PC-9 (cell line): ENCODE data around the gene VDAC1. TPM values are rescaled to one million over a fixed set of nuclear protein-coding genes. Genes with fewer than 3 reads are reported as not detected.
A peak's percentile ranks its signal among the peaks of the same experiment; 100 is the strongest.

Experiments
- BruUV-seq: library from RNA; stranded (reverse); fragments of 400-500 nt; replicated peaks from 2 replicates; lab custom pipeline; 2021; lab: Mats Ljungman, UMichigan
- CTCF ChIA-PET: fragments of 300-600 bp; sonication (Branson Sonifier 250); formaldehyde crosslinking; loops from one replicate; lab custom pipeline; 2022; ENCODE audit warnings: antibody characterized with exemption; lab: Charles Lee
- POLR2A ChIA-PET: fragments of 300-600 bp; sonication (Branson Sonifier 250); formaldehyde crosslinking; loops from one replicate; lab custom pipeline; 2022; ENCODE audit warnings: antibody characterized with exemption; ENCODE audit not compliant: unreplicated experiment; lab: Charles Lee
- DNase-seq, 2 experiments: peaks; one replicate each; pipeline versions ENCODE4 v3.0.0 to v3.0.0-alpha.2; 2015 to 2022; ENCODE audit warnings: mixed read lengths in 1 of 2
- H2AFZ ChIP-seq: fragments of 200-600 bp; sonication (generic); 2 replicates; pipeline ENCODE4 v1.8.1; 2017; ENCODE audit warnings: antibody characterized with exemption
- H3F3A ChIP-seq: fragments of 200-600 bp; sonication (generic); 2 replicates; pipeline ENCODE4 v1.8.1; 2017; ENCODE audit warnings: antibody characterized with exemption, mild to moderate bottlenecking, low read depth; ENCODE audit not compliant: insufficient read depth
- H3K27ac ChIP-seq: fragments of 200-600 bp; sonication (generic); 2 replicates; pipeline ENCODE4 v1.6.1; 2016; ENCODE audit warnings: mixed run types
- H3K27me3 ChIP-seq: fragments of 200-600 bp; sonication (generic); 2 replicates; pipeline ENCODE4 v1.6.1; 2016; ENCODE audit warnings: low read depth, mixed run types; ENCODE audit not compliant: insufficient read depth
- H3K36me3 ChIP-seq: fragments of 200-600 bp; sonication (generic); 2 replicates; pipeline ENCODE4 v1.6.1; 2016; ENCODE audit warnings: low read depth, mixed run types
- H3K4me1 ChIP-seq: fragments of 200-600 bp; sonication (generic); replicated peaks from 2 replicates; pipeline ENCODE4 v1.6.1; 2016; ENCODE audit warnings: mixed run types; ENCODE audit not compliant: insufficient read depth
- H3K4me2 ChIP-seq: fragments of 200-600 bp; sonication (generic); 2 replicates; pipeline ENCODE4 v1.6.1; 2017; ENCODE audit warnings: mixed run types
- H3K4me3 ChIP-seq: fragments of 200-600 bp; sonication (generic); 2 replicates; pipeline ENCODE4 v1.6.1; 2016; ENCODE audit warnings: mixed run types
- H3K79me2 ChIP-seq: fragments of 200-600 bp; sonication (generic); 2 replicates; pipeline ENCODE4 v1.6.1; 2017; ENCODE audit warnings: low read depth, mixed run types
- H3K9me2 ChIP-seq: fragments of 200-600 bp; sonication (generic); 2 replicates; pipeline ENCODE4 v1.8.1; 2017; ENCODE audit warnings: mild to moderate bottlenecking; ENCODE audit not compliant: insufficient read depth
- H3K9me3 ChIP-seq: fragments of 200-600 bp; sonication (generic); 2 replicates; pipeline ENCODE4 v1.8.1; 2016; ENCODE audit warnings: low read depth; ENCODE audit not compliant: insufficient read depth
- H4K20me1 ChIP-seq: fragments of 200-600 bp; sonication (generic); 2 replicates; pipeline ENCODE4 v1.8.1; 2017; ENCODE audit not compliant: insufficient read depth
- EZH2 ChIP-seq: fragments of 200-600 bp; sonication (generic); IDR thresholded peaks from 2 replicates; pipeline ENCODE4 v1.8.0; 2017; ENCODE audit warnings: antibody characterized with exemption, low read depth
- intact Hi-C: fragments of 100-400 bp; cut with micrococcal nuclease; formaldehyde crosslinking; loops from one replicate; pipeline ENCODE4 v1.10.0; 2022; ENCODE audit not compliant: unreplicated experiment
- total RNA-seq: library from RNA; stranded (reverse); gene quantifications from 2 replicates; pipeline ENCODE4 v1.2.3, GENCODE V29; 2021
- TF ChIP-seq, protein P1 (sequence below): fragments of 200-600 bp; sonication (generic); conservative IDR thresholded peaks from 2 replicates; pipeline ENCODE4 v1.6.1; 2017; ENCODE audit warnings: mixed run types, antibody characterized with exemption, mild to moderate bottlenecking, moderate library complexity

The VDAC1 gene
- total RNA-seq, 1 experiment from 2014 or later, result 228 TPM

DNA sequence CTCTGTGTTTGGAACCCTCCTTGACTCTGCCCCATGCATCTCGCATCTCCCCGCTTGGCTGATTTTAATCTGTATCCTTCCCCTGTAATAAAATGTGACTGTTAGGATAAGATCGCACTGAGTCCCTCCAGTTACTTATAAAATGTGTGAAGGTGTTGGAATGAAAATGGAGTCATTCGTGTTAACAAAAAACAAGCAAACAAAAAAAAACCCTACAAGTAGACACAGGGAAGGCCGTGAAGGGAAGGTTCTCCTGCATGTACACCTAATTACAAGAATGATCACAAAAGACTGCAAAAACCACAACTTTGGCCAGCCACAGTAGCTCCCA is 14.2 kb upstream of the VDAC1 start:
- intact Hi-C loops, result no loop called here
- Histone ChIP-seq H3K4me1 (peaks cover 74% of the 10 kb centered on the region), H3K9me3 (no peaks in the 10 kb centered on the region), H3K36me3 (no peaks in the 10 kb centered on the region), H4K20me1 (no peaks in the 10 kb centered on the region), H3K79me2 (no peaks in the 10 kb centered on the region), H3F3A (peaks cover 71% of the 10 kb centered on the region), H3K27me3 (no peaks in the 10 kb centered on the region), H3K4me2 (peak overlapping the region; percentile 68), H3K4me3 (peak overlapping the region; percentile 32; the same call in 1 of the 2 replicates), H3K27ac (peak overlapping the region; percentile 92), H2AFZ (no peak overlapping the region; the same call in 1 of the 2 replicates), H3K9me2 (no peaks in the 10 kb centered on the region)
- BruUV-seq, result no TSS peak
- no peak for TF ChIP-seq EZH2
- TF ChIP-seq, protein P1, sequence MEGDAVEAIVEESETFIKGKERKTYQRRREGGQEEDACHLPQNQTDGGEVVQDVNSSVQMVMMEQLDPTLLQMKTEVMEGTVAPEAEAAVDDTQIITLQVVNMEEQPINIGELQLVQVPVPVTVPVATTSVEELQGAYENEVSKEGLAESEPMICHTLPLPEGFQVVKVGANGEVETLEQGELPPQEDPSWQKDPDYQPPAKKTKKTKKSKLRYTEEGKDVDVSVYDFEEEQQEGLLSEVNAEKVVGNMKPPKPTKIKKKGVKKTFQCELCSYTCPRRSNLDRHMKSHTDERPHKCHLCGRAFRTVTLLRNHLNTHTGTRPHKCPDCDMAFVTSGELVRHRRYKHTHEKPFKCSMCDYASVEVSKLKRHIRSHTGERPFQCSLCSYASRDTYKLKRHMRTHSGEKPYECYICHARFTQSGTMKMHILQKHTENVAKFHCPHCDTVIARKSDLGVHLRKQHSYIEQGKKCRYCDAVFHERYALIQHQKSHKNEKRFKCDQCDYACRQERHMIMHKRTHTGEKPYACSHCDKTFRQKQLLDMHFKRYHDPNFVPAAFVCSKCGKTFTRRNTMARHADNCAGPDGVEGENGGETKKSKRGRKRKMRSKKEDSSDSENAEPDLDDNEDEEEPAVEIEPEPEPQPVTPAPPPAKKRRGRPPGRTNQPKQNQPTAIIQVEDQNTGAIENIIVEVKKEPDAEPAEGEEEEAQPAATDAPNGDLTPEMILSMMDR, result no peak
- ChIA-PET POLR2A (no interaction called here), CTCF (interaction anchor here (1.5 kb wide), 1 partner anchor 7 kb away, joined by 4 read pairs; no protein-coding TSS in a partner anchor)
- no peak for DNase-seq

- intact Hi-C loops, result no loop called here
- no peak for TF ChIP-seq EZH2
- TF ChIP-seq, protein P1, result no peak; the same call in 1 of the 2 replicates
- H3K9me3 ChIP-seq, result no peaks in the 10 kb centered on the region
- no peaks in the 10 kb centered on the region for H4K20me1 ChIP-seq
- POLR2A ChIA-PET, result interaction anchor here (0.7 kb wide), 1 partner anchor 22 kb away, joined by 4 read pairs; no protein-coding TSS in a partner anchor
- H3K4me1 ChIP-seq, result peaks cover 74% of the 10 kb centered on the region
- H3K79me2 ChIP-seq, result no peaks in the 10 kb centered on the region
- BruUV-seq, result no TSS peak
- peak; percentile 68 to 95 for DNase-seq
- no peaks in the 10 kb centered on the region for H3K27me3 ChIP-seq
- CTCF ChIA-PET, result interaction anchor here (0.7 to 1.5 kb wide), 2 partner anchors 8 to 209 kb away, joined by 3 to 4 read pairs; no protein-coding TSS in a partner anchor
- peak overlapping the region; percentile 32; the same call in 1 of the 2 replicates for H3K4me3 ChIP-seq
- H3K4me2 ChIP-seq, result peak overlapping the region; percentile 68
- no peaks in the 10 kb centered on the region for H3K36me3 ChIP-seq
- no peaks in the 10 kb centered on the region for H3K9me2 ChIP-seq
- peak overlapping the region; percentile 18; the same call in 1 of the 2 replicates for H2AFZ ChIP-seq
- peak overlapping the region; percentile 92 for H3K27ac ChIP-seq
- H3F3A ChIP-seq, result peaks cover 71% of the 10 kb centered on the region
Measured at GRCh38 chr5:134018154-134018985, 13.6 kb upstream of the VDAC1 start.

GRCh38 chr5:134008266-134008749 is 3.5 kb upstream of the VDAC1 start:
- no TSS peak for BruUV-seq
- DNase-seq, result no peak
- H3K27ac ChIP-seq, result no peak overlapping the region
- no peaks in the 10 kb centered on the region for H3K9me3 ChIP-seq
- H3K4me2 ChIP-seq, result no peak overlapping the region
- H3K27me3 ChIP-seq, result no peaks in the 10 kb centered on the region
- TF ChIP-seq, protein P1, result no peak
- H3K36me3 ChIP-seq, result no peaks in the 10 kb centered on the region
- H2AFZ ChIP-seq, result no peak overlapping the region
- H3K4me3 ChIP-seq, result no peak overlapping the region
- CTCF ChIA-PET, result no interaction called here
- POLR2A ChIA-PET, result interaction anchor here (0.6 kb wide), 1 partner anchor 122 kb away, joined by 3 read pairs; no protein-coding TSS in a partner anchor
- peaks cover 15% of the 10 kb centered on the region; the same call in 1 of the 2 replicates for H3F3A ChIP-seq
- intact Hi-C loops, result no loop called here
- H3K9me2 ChIP-seq, result no peaks in the 10 kb centered on the region
- H3K4me1 ChIP-seq, result peaks cover 13% of the 10 kb centered on the region
- peaks cover 4% of the 10 kb centered on the region; the same call in 1 of the 2 replicates for H4K20me1 ChIP-seq
- H3K79me2 ChIP-seq, result peaks cover 36% of the 10 kb centered on the region
